Fibroblast of lung (primary cell): Measurements from ENCODE around the gene BRD1.

ENCODE experiments used
- CTCF ChIP-seq, 2 donors: IDR thresholded peaks in 1 of 2; conservative IDR thresholded peaks in 1 of 2; 1 replicate in 1 of 2; 2 replicates in 1 of 2; pipeline ENCODE4 v1.5.1; 2011 to 2012; ENCODE audit warnings: low read length in 2 of 2, control low read depth in 1 of 2, inconsistent platforms in 1 of 2, low read depth in 1 of 2, mild to moderate bottlenecking in 1 of 2
- EZH2 ChIP-seq: IDR thresholded peaks from 2 replicates; pipeline ENCODE4 v1.5.1; 2012; ENCODE audit warnings: low read length, control low read depth, mild to moderate bottlenecking; ENCODE audit errors: missing control alignments

GRCh38 chr22:49789289-49790141, 38.2 kb downstream of the BRD1 start:
- TF ChIP-seq CTCF (conservative IDR thresholded peaks at IDR 0.05 in 1 of 2, IDR thresholded peaks at IDR 0.05 in 1 of 2; ENCODE audit: low read depth in 1 of 2, low read length in 2 of 2): no peak
- TF ChIP-seq EZH2: no peak
